HG03460 (cell line): ENCODE measurements around the gene STING1.
A peak's percentile ranks its signal among the peaks of the same experiment; 100 is the strongest.
"Not testable (repeated sequence)": the region's sequence is repeated elsewhere in the genome, so short reads cannot be mapped to it uniquely, and the experiment has no call there.

Source experiments
- ATAC-seq: cut with Tn5 transposase; IDR thresholded peaks from one replicate; pipeline ENCODE4 v1.9.1; 2021; ENCODE audit not compliant: unreplicated experiment

STING1 gene

DNA sequence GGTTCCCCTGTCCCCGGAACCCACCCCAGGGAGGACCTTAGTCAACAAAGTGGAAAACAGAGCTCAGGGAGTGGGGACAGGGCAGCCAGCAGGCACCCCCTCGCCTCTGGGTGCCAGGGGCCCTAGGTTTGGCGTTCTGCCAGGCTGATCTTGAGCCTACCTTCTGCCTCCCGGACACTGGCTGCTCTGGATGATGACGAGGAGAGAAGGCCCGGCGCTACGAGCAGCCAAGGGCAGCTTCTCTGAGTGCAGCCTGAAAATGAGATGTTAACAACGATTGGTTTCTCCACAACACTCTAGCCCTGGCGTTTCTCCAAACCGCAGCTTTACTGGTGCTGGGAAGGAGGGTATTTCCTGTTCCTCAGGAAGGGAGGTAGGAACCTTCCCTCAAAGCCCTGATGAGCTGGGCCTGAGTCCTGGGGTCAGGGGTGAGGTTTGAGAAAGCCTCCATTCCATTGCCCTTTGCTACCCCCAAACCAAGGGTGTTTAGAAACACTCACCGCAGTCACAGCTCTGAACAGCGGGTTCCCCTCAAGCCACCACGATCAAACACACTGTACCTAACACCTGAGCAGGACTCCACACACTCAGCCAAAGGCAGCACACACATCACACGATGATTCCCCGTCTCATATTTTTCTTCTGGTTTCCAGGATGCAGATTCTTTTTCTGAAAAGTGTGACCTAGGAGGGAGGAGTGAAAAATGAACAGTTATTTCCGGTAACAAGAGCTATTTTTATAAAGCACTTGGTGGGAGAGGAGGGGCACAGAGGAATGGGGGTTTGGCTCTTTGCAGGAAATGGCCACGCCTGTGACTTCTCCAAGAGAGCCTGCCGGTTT, at the start of gene STING1:
Gene STING1, minus strand, starts transcription at position 709 of the 840 bp plus-strand sequence. CDS start 1,054 bp downstream, outside the sequence.
- peak; percentile 53 for ATAC-seq

DNA sequence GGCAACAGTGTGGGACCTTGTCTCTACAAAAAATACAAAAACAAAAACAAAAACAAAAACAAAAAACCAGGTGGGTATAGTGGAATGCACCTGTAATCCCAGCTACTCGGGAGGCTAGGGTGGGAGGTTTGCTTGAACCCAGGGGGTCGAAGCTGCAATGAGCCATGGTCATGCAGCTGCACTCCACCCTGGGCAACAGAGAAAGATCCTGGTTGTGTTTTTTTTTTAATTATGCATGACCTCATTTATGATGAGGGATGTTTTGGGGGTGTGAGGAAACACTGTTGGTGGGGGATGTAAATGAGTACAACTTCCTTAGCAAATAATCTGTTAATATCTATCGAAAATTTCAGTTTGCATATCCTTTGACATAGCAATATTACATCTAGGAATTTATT, 49.2 kb upstream of the STING1 start:
- ATAC-seq, result no peak

GRCh38 chr5:139530079-139530478, 47.5 kb upstream of the STING1 start:
- ATAC-seq, result not testable (repeated sequence)

DNA sequence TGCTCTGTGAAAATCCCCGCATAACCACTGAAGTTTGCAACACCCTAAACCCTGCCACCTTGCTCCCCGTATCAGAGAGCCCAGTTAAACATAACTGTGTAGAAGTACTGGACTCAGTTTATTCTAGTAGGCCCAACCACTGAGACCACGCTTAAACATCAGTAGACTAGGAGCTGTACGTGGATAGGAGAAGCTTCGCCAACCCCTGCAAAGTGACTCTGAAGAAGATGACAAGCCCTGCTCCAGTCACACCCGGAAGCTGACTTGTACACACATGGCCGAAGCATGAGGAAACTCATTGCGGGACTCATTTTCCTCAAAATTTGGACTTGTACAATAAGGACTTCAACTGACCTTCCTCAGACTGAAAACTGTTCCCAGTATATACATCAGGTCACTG, 46.1 kb upstream of the STING1 start:
- not testable (repeated sequence) for ATAC-seq

GRCh38 chr5:139527896-139528467, 45.4 kb upstream of the STING1 start:
- ATAC-seq, result not testable (repeated sequence)

DNA sequence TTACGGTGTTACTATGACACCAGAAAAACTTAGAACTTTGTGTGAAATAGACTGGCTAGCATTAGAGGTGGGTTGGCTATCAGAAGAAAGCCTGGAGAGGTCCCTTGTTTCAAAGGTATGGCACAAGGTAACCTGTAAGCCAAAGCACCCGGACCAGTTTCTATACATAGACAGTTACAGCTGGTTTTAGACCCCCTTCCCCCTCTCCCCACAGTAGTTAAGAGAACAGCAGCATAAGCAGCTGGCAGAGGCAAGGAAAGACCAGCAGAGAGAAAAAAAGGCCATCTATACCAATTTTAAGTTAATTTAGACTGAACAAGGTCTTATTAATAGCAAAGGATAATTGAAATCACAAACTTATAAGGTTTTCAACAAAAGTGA, 44.5 kb upstream of the STING1 start:
- ATAC-seq, result not testable (repeated sequence)

DNA sequence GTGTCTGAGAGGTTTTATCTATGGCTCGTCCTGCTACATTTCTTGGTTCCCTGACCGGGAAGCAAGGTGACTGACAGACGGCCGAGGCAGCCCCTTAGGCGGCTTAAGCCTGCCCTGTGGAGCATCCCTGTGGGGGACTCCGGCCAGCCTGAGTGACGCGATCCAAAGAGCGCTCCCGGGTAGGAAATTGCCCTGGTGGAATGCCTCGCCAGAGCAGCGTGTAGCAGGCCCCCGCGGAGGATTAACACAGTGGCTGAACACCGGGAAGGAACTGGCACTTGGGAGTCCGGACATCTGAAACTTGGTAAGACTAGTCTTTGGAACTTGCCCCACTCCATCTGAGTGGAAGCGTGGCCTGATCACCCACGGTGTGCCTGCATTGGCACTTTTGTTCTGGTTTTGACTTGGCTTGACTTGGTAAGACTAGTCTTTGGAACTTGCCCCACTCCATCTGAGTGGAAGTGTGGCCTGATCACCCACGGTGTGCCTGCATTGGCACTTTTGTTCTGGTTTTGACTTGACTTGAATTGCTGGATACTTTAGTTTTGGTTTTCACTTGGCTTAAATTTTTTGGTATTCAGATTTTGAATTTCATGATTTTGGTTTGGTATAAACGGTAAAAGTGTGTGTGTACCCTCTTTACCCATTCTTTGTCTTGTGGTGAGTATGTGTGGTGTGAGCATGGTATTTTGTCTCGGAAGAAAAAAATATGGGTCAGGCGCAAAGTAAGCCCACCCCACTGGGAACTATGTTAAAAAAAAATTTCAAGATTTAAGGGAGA, 43.9 kb upstream of the STING1 start:
- ATAC-seq, result not testable (repeated sequence)

GRCh38 chr5:139525586-139526308, 43.2 kb upstream of the STING1 start:
- peak; percentile 43 for ATAC-seq

- ATAC-seq, result peak; percentile 53
Measured at GRCh38 chr5:139524940-139525585, 42.5 kb upstream of the STING1 start.

DNA sequence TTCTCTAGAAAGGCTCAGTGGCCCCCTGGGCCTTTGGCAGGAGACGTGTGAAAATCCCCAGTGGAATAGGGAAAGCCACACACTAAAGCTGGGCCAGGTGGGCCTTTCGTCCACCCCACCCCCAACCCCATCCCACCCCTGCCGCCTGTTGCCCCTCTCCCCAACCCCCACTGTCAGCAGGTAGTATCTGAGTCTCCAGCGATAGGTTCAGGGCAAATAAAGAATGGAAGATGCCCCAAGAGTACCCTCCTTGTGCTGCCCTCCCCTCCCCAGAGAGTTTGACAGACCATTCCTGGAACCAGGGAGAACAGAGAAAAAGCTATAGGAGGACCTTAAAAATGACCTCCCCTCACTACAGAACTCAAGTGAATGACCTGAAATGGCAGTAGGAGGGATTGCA, 41.9 kb upstream of the STING1 start:
- no peak for ATAC-seq

- no peak for ATAC-seq
Measured at GRCh38 chr5:139523635-139524445, 41.3 kb upstream of the STING1 start.

- ATAC-seq, result peak; percentile 75
Measured at GRCh38 chr5:139517683-139518564, 35.4 kb upstream of the STING1 start.

DNA sequence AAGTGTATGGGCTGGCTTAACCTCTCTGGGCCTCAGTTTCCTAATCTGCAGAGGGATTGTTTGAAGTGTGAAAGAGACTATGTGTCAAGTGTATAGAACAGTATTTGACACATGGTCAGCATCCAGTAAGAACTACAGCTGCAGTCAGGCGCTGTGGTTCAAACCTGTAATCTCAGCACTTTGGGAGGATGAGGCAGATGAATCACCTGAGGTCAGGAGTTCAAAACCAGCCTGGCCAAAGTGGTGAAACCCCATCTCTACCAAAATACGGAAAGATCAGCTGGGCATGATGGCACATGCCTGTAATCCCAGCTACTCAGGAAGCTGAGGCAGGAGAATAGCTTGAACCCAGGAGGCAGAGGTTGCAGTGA, 31.9 kb upstream of the STING1 start:
- no peak for ATAC-seq

- no peak for ATAC-seq
Measured at GRCh38 chr5:139513852-139514485, 31.4 kb upstream of the STING1 start.

GRCh38 chr5:139513434-139513833, 30.9 kb upstream of the STING1 start:
- ATAC-seq, result peak; percentile 53

DNA sequence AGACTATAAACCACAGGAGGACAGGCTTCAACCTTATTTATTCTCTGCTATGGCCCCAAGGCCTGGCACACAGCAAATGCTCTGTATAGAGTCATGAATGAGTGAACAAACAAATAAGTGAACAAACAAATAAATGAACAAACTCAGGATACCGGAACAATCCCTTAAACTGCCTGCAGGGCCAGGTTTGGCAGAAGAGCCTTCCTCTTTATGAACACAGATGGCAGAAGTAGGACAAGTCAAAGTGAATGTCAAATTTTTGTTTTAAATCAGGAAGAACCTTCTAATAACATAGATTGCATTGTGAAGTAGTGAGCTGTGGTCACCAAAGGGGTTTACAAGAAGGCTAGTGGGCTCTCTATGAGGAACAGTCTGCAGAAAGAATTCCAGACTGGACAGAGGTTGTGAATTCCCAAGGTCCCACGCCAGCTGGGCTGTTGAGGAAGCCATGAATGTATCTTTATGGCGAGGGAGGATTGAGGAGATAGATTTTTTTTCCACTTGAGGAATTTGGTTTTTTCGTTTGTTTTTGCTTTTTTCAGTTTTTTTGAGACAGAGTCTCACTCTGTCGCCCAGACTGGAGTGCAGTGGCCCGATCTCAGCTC, 30.3 kb upstream of the STING1 start:
- ATAC-seq, result no peak

DNA sequence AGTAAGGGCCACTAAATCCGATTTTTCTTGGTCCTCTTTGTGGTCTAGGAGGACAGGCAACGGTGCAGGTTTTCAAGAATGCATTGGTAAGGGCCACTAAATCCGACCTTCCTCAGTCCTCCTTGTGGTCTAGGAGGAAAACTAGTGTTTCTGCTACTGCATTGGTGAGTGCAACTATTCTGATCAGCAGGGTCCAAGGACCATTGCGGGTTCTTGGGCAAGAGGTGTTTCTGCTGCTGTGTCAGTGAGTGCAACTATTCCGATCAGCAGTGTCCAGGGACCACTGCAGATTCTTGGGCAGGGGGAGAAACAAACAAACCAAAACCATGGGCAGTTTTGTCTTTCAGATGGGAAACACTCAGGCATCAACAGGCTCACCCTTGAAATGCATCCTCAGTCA, 22.2 kb upstream of the STING1 start:
- not testable (repeated sequence) for ATAC-seq

GRCh38 chr5:139503879-139504278, 21.3 kb upstream of the STING1 start:
- not testable (repeated sequence) for ATAC-seq
